ENCODE data around the gene OR5K1.

GRCh38 chr3:98504539-98504938 lies 41.5 kb downstream of the OR5K1 start:
- TF ChIP-seq CTCF (IDR thresholded peaks at IDR 0.05) = no peak
- TF ChIP-seq POLR2A (IDR thresholded peaks at IDR 0.05) = no peak
- no peak for TF ChIP-seq POLR2AphosphoS5 (IDR thresholded peaks at IDR 0.05)
- no peak for TF ChIP-seq EP300 (IDR thresholded peaks at IDR 0.05; ENCODE audit: low read depth)
